Colon (tissue), 2 donors: ENCODE measurements around the gene KRTAP9-8.
"Not testable (repeated sequence)": the region's sequence is repeated elsewhere in the genome, so short reads cannot be mapped to it uniquely, and the experiment has no call there.

ENCODE experiments used
- FAIRE-seq: peaks from 2 replicates; lab custom pipeline; 2012; peaks lifted over from hg19 to GRCh38; lab: Jason Lieb, UNC
- donor health status: control.
- donor health status: control.

KRTAP9-8 gene, protein sequence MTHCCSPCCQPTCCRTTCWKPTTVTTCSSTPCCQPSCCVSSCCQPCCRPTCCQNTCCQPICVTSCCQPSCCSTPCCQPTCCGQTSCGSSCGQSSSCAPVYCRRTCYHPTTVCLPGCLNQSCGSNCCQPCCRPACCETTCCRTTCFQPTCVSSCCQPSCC

DNA sequence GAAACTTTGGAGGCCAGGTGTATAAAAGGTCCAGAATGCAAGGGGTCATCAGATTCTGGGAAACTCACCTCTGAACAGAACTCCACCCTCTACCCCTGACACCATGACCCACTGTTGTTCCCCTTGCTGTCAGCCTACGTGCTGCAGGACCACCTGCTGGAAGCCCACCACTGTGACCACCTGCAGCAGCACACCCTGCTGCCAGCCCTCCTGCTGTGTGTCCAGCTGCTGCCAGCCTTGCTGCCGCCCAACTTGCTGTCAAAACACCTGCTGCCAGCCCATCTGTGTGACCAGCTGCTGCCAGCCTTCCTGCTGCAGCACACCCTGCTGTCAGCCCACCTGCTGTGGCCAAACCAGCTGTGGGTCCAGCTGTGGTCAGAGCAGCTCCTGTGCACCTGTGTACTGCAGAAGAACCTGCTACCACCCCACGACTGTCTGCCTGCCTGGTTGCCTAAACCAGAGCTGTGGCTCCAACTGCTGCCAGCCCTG lies at the start of gene KRTAP9-8:
TSS of gene KRTAP9-8 (plus strand) at position 51 of the 489 bp plus-strand sequence. CDS start at position 104, 53 bp downstream.
- FAIRE-seq, result not testable (repeated sequence)

DNA sequence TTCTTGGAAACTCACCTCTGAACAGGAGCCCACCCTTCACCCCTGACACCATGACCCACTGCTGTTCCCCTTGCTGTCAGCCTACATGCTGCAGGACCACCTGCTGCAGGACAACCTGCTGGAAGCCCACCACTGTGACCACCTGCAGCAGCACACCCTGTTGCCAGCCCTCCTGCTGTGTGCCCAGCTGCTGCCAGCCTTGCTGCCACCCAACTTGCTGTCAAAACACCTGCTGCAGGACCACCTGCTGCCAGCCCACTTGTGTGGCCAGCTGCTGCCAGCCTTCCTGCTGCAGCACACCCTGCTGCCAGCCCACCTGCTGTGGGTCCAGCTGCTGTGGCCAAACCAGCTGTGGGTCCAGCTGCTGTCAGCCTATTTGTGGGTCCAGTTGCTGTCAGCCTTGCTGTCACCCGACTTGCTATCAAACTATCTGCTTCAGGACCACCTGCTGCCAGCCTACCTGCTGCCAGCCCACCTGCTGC lies 47.9 kb upstream of the KRTAP9-8 start, which contains the start of gene KRTAP9-1:
TSS of gene KRTAP9-1 (plus strand) at position 51 of the 482 bp plus-strand sequence. CDS start at position 51, 0 bp downstream.
- FAIRE-seq, result not testable (repeated sequence)

DNA sequence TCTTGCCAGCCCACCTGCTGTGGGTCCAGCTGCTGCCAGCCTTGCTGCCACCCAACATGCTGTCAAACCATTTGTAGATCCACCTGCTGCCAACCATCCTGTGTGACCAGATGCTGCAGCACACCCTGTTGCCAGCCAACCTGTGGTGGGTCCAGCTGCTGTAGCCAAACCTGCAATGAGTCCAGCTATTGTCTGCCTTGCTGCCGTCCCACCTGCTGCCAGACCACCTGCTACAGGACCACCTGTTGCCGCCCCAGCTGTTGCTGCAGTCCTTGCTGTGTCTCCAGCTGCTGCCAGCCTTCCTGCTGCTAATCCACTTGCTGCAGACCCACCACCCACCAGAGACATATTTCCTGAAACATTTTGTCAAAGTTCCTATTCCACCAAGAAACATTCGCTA lies 47.5 kb upstream of the KRTAP9-8 start:
- FAIRE-seq, result no peak

DNA sequence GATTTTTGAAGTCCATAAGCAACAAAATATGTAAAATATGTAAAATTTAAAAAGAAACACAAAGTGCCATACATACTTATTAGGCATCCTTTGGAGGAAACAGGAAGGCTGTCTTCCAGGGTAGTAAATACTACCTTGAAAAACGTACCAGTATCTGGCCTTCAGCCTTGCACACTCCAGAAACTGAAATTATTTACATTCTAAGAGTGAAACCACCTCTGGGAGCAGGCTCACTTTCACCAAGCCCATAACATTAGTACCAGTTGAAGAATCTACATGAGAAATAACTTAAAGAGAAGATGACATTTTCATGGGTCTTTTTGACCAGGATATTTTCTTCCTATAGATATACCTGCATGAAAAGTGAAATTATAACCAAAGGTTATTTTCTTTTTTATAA lies 41.7 kb upstream of the KRTAP9-8 start:
- no peak for FAIRE-seq

DNA sequence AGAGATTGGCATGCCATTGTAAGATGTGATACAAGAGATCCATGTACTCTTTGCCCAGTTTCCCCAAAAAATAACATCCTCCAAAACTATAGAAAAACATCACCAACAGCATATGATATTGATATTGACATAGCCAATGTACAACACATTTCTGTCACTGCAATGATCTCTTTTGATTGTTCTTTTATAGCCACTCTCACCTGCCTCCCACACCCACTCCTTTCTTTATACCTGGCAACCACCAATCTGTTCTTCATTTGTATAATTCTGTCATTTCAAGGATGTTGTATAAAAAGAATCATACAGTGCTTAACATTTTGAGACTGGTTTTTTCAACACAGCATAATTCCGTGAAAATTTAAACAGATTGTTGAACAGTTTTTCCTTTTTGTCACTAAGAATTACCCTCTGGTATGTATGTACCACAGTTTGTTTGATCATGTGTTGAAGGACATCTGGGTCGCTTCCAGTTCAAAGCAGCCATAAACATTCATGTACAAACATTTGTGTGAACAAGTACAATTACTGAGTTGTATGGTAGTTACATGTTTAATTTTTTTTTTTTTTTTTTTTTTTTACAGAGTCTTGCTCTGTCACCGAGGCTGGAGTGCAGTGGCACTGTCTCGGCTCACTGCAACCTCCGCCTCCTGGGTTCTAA lies 38.2 kb upstream of the KRTAP9-8 start:
- FAIRE-seq, result no peak

DNA sequence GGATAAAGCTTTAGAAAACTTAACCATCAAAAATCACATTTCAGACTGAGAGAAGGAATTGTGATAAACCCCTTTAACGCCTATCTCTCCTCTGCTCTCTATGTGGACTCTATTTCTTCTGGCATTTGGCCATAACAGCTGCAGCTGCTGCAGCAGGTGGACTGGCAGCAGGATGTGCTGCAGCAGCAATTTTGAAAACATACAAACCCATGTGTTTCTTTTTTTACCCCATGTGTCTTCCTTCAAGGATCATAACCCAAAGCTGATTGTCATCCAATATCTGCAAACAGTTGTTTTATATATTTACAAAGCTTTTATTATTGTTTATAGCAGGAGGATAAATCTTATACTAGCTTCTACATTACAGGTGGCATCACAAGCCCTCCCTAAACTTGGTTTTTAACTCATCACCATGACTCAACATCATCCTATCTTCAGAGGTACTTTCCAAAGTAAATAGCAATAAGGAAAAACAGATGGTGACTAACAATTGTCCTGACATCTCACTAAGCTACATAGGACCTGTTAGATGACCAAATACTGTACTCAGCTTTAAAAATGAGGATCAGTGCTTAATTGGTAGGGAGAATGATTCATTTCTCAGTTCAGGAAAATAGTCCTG lies 25.8 kb upstream of the KRTAP9-8 start:
- no peak for FAIRE-seq

DNA sequence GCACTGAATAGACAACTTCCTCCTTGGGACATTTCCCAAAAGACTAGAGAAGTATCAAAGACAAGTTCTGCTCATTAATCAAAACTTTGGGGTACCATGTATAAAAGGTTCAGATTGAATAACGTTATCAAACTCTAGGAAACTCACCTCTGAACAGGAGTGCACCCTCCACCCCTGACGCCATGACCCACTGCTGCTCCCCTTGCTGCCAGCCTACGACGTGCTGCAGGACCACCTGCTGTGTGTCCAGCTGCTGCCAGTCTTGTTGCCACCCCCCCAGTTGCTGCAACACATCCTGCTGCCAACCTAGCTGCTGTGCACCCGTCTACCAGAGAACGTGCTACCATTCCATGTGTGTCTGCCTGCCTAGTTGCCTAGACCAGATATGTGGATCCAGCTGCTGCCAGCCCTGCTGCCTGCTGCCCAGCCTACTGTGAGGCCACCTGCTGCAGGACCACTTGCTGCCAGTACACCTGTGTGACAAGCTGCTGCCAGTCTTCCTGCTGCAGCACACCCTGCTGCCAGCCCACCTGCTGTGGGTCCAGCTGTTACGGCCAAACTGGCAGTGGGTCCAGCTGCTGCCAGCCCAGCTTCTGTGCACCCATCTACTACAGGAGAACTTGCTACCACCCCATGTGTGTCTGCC lies 25.2 kb upstream of the KRTAP9-8 start:
- FAIRE-seq, result no peak

DNA sequence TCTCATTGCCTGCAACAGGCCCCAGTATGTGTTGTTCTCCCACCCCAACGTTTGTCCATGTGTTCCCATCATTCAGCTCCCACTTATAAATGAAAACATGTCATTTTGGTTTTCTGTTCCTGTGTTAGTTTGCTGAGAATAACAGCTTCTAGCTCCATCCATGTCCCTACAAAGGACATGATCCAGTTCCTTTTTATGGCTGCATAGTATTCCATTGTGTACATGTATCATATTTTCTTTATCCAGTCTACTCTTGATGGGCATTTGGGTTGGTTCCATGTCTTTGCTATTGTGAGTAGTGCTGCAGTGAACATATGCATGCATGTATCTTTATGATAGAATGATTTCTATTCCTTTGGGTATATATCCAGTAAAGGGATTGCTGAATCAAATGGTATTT lies 22.1 kb upstream of the KRTAP9-8 start:
- no peak for FAIRE-seq

DNA sequence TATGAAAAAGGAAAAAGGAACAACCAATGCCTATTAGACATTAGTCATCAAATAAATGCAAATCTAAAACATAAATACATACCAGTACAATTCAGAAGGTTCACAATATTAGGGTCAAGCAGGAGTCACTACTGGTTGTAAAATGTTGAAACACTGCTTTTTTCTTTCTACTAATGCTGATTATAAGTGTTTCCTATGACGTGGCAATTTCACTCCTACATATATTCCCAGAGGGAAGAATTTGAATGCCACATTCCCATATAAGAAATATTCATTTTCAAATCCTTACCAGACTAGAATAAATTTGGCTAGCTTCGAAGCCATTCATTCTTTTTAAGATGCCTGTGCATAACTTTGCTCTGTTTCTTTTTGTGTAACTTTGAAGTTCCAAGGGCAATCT lies 14.0 kb upstream of the KRTAP9-8 start:
- FAIRE-seq, result no peak

DNA sequence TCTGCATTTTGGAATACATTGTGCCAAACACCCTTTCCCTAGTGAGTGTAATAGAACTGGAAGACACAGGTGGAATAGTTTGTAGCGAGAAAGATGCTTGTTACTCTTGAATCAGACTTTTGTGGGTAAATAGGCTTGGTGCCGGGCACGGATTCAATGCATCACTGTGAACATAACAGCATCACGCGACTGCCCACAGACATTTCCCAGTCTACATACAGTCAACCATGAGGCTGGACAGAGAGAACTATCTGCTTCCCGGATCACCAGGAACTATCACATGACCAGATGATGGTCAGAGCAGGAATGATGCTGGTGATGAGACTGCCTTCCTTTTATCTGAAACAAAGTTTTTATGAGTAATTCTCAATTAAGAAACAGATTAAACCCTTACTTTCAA lies 11.7 kb upstream of the KRTAP9-8 start:
- FAIRE-seq, result no peak

DNA sequence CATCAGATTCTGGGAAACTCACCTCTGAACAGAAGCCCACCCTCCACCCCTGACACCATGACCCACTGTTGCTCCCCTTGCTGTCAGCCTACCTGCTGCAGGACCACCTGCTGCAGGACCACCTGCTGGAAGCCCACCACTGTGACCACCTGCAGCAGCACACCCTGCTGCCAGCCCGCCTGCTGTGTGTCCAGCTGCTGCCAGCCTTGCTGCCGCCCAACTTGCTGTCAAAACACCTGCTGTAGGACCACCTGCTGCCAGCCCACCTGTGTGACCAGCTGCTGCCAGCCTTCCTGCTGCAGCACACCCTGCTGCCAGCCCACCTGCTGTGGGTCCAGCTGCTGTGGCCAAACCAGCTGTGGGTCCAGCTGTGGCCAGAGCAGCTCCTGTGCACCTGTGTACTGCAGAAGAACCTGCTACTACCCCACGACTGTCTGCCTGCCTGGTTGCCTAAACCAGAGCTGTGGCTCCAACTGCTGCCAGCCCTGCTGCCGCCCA lies 11.2 kb upstream of the KRTAP9-8 start, which contains the start of gene KRTAP9-2:
TSS of gene KRTAP9-2 (plus strand) at position 51 of the 498 bp plus-strand sequence. CDS start at position 58, 7 bp downstream.
- not testable (repeated sequence) for FAIRE-seq

DNA sequence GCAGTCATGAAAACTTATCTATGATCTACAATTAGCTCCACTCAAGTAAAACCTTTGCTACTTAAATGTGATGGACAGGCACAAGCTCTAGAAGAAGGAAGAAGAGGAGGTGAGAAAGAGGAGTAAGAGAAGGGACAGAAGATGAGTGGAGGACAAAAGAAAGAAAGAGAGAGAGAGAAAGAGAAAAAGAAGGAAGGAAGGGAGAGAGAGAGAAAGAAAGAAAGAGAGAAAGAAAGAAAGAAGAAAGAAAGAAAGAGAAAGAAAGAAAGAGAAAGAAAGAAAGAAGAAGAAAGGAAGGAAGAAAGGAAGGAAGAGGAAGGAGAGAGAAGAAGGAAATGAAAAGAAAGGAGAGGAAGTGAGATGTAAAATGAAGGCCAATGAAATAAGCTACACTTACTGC lies 7.7 kb upstream of the KRTAP9-8 start:
- no peak for FAIRE-seq

DNA sequence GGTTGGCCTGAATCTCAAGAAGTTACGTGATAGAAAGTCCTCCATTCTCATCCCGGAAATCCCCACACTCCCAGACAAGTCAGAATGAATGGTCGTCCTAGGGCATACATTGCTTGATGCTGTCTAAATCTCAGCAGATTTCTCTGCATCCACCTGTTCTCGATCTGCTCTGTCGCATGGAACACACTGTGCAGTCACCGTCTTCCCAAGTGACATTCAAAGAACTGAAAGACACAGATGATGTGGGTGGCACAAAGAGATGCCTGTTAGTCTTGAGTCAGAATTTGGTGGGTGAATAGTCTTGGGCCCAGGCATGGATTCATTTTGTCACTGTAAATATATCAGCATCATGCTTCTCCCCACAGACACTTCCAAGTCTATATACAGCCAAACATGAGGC lies 6.1 kb upstream of the KRTAP9-8 start:
- FAIRE-seq, result no peak

DNA sequence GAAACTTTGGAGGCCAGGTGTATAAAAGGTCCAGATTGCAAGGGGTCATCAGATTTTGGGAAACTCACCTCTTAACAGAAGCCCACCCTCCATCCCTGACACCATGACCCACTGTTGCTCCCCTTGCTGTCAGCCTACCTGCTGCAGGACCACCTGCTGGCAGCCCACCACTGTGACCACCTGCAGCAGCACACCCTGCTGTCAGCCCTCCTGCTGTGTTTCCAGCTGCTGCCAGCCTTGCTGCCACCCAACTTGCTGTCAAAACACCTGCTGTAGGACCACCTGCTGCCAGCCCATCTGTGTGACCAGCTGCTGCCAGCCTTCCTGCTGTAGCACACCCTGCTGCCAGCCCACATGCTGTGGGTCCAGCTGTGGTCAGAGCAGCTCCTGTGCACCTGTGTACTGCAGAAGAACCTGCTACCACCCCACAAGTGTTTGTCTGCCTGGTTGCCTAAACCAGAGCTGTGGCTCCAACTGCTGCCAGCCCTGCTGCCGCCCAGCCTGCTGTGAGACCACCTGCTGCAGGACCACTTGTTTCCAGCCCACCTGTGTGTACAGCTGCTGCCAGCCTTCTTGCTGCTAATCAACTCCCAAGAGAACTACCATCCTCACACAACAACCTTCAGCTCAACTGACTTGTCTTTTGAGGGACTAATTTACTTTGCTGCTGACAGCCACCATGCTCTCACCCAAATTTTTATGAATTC lies 5.2 kb upstream of the KRTAP9-8 start, which contains the start of gene KRTAP9-3:
TSS of gene KRTAP9-3 (plus strand) at position 51 of the 707 bp plus-strand sequence. CDS start at position 104, 53 bp downstream.
- FAIRE-seq, result not testable (repeated sequence)

DNA sequence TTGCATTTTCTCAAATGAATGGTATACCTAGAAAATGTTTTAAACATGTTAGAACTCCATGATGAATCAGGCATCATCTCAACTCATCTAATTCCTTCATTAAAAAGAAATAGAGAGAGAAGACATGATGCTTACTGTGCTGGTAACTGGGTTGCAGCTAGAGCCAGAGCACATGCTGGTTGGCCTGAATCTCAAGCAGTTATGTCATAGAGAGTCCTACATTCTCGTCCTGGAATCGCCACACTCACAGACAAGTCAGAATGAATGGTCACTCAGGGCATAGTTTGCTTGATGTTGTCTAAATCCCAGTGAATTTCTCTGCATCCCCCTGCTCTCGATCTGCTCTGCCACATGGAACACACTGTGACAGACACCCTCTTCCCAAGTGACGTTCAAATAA lies 683 bp upstream of the KRTAP9-8 start:
- not testable (repeated sequence) for FAIRE-seq

DNA sequence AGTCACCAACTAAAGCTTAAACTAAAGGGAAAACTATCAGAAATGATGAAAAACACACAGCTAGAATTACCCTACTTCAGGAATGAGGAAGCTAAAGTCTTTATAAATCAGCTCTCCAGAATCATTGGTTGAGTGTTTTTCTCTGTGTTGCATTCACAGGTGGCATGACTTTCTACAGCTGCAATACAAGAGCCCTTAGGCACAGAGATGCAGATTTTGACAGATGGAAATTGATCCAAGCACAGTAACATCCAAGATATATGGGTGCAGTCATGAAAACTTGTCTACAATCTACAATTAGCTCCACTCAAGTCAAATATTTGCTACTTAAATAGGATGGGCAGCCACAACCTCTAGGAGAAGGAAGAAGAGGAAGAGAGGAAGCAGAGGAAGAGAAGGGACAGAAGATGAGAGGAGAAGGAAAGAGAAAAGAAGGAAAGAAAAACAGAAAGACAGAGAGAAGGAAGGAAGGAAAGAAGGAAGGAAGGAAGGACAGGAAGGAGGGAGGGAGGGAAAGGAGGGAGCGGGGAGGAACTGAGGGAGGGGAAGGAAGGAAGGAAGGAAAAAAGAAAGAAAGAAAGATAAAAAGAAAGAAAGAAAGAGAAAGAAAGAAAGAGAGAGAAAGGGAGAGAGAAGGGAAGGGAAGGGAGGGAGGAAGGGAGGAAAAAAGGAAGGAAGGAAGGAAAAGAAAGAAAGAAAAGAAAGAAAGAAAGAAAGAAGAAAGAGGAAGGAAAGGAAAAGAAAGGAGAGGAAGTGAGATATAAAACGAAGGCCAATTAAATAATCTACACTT lies 9.4 kb downstream of the KRTAP9-8 start:
- not testable (repeated sequence) for FAIRE-seq

DNA sequence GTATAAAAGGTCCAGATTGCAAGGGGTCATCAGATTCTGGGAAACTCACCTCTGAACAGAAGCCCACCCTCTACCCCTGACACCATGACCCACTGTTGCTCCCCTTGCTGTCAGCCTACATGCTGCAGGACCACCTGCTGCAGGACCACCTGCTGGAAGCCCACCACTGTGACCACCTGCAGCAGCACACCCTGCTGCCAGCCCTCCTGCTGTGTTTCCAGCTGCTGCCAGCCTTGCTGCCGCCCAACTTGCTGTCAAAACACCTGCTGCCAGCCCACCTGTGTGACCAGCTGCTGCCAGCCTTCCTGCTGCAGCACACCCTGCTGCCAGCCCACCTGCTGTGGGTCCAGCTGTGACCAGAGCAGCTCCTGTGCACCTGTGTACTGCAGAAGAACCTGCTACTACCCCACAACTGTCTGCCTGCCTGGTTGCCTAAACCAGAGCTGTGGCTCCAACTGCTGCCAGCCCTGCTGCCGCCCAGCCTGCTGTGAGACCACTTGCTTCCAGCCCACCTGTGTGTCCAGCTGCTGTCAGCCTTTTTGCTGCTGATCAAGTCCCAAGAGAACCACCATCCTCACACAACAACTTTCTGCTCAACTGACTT lies 11.9 kb downstream of the KRTAP9-8 start, which contains the start of gene KRTAP9-4:
TSS of gene KRTAP9-4 (plus strand) at position 51 of the 604 bp plus-strand sequence. CDS start at position 85, 34 bp downstream.
- FAIRE-seq, result not testable (repeated sequence)

DNA sequence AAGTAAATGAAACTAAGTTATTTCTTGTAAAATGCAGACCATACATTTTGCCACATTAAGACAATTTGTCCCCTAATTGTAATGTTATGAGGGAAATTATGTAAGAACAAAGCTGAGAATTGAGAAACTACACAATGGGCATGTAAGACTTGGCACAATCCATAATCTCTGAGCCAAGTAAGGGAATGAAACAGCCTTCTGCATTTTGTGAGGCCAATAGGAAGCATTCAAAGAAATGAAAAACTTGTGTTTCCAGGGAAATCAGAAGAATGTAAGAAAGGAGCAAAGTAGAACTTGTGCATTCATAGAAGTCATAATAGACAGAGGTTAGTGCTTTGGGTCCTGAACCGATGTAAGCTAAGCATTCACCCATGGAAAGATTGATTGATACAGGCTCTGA lies 13.5 kb downstream of the KRTAP9-8 start:
- no peak for FAIRE-seq

DNA sequence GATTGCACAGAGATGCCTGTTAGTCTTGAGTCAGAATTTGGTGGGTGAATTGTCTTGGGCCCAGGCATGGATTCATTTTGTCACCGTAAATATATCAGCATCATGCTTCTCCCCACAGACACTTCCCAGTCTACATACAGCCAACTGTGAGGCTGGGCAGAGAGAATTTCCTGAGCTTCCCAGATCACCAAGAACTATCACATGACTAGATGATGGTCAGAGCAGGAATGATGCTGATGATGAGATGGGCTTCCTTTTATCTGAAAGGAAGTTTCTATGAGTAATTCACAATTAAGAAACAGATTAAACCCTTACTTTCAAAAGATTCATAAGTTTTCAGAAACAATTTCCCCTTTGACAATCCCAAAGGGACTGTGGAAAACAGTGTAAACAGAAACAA lies 17.1 kb downstream of the KRTAP9-8 start:
- no peak for FAIRE-seq
